ENCODE results near the gene CDS2. TPM values are rescaled to one million over a fixed set of nuclear protein-coding genes. Genes with fewer than 3 reads are reported as not detected.

The CDS2 gene
- total and polyA plus RNA-seq, 12 donors, result 16.7 to 100 (median 82.3) TPM

- Histone ChIP-seq H3K9me3 (no peaks in the 10 kb centered on the region), H3K4me1 (peaks cover 16 to 63% (median 37%) of the 10 kb centered on the region in 9 donors), H3K27me3 (no peaks in the 10 kb centered on the region), H3K4me3 (no peak overlapping the region), H3K27ac (peak overlapping the region; percentile 5 to 89 (median 50)), H3K36me3 (peaks cover 0 to 98% (median 29%) of the 10 kb centered on the region in 9 donors)
- intact Hi-C loops (cut with DNase I), result no loop called here
- DNase-seq, result no peak
- ATAC-seq, result peak in 3 of 8 donors; percentile 8 to 24 (median 16)
- WGBS, 2 donors, result 67 to 90% methylated on average over 2 of the region's 2 CpGs
- no peak for TF ChIP-seq CTCF (IDR thresholded peaks at IDR 0.05)
Measured at GRCh38 chr20:5182615-5183254, 55.9 kb downstream of the CDS2 start.

- no peak for TF ChIP-seq CTCF (IDR thresholded peaks at IDR 0.05)
- intact Hi-C loops (cut with DNase I), result no loop called here
- Histone ChIP-seq H3K9me3 (no peaks in the 10 kb centered on the region), H3K4me3 (no peak overlapping the region), H3K27me3 (no peaks in the 10 kb centered on the region), H3K27ac (peak overlapping the region in 4 of 10 donors; percentile 73 to 89 (median 79)), H3K4me1 (peaks cover 8 to 51% (median 27%) of the 10 kb centered on the region in 9 donors), H3K36me3 (peaks cover 0 to 98% (median 37%) of the 10 kb centered on the region in 9 donors)
- 93 to 95% methylated on average over 13 of the region's 13 CpGs for WGBS, 2 donors
- DNase-seq (no peak), ATAC-seq (no peak)
Measured at GRCh38 chr20:5183731-5184474, 57.1 kb downstream of the CDS2 start.

GRCh38 chr20:5184684-5185083, 57.9 kb downstream of the CDS2 start:
- ATAC-seq (no peak), DNase-seq (no peak)
- H3K36me3 ChIP-seq, result peaks cover 0 to 98% (median 44%) of the 10 kb centered on the region in 9 donors
- no peaks in the 10 kb centered on the region for H3K27me3 ChIP-seq
- peak overlapping the region in 3 of 10 donors; percentile 9 to 80 (median 24) for H3K27ac ChIP-seq
- no peak overlapping the region for H3K4me3 ChIP-seq
- 90 to 93% methylated on average over 1 of the region's 1 CpG for WGBS, 2 donors
- H3K4me1 ChIP-seq, result peaks cover 8 to 51% (median 27%) of the 10 kb centered on the region in 9 donors
- intact Hi-C loops (cut with DNase I), result no loop called here
- no peak for TF ChIP-seq CTCF (IDR thresholded peaks at IDR 0.05)
- no peaks in the 10 kb centered on the region for H3K9me3 ChIP-seq

- Histone ChIP-seq H3K4me3 (no peak overlapping the region), H3K36me3 (peaks cover 0 to 100% (median 57%) of the 10 kb centered on the region in 9 donors), H3K4me1 (peaks cover 10 to 38% (median 16%) of the 10 kb centered on the region in 9 donors), H3K27me3 (no peaks in the 10 kb centered on the region), H3K9me3 (no peaks in the 10 kb centered on the region), H3K27ac (peak overlapping the region in 4 of 10 donors; percentile 22 to 61 (median 37))
- DNase-seq (no peak), ATAC-seq (peak in 1 of 8 donors; percentile 2)
- TF ChIP-seq CTCF (IDR thresholded peaks at IDR 0.05), result no peak
- WGBS, 2 donors, result 80 to 85% methylated on average over 3 of the region's 3 CpGs
- intact Hi-C loops (cut with DNase I), result no loop called here
Measured at GRCh38 chr20:5187122-5187521, 60.3 kb downstream of the CDS2 start.
